Tibial artery (tissue), 4 donors: ENCODE data around the gene CHMP3.
"Not testable (repeated sequence)": the region's sequence is repeated elsewhere in the genome, so short reads cannot be mapped to it uniquely, and the experiment has no call there.

Experiments used
- DNase-seq, 2 donors: peaks; one replicate each; pipeline ENCODE4 v3.0.0-alpha.2; 2019
- H3K27ac ChIP-seq, 2 donors: fragments of 200-600 bp; sonication (generic) in 1 of 2; 1 replicate in 1 of 2; 2 replicates in 1 of 2; pipeline ENCODE4 v1.5.1; 2018 to 2019; ENCODE audit warnings: mild to moderate bottlenecking in 1 of 2
- H3K27me3 ChIP-seq, 2 donors: fragments of 200-600 bp; sonication (generic) in 1 of 2; one replicate each; pipeline versions ENCODE4 v1.5.1 to v1.6.0; 2016 to 2019
- H3K36me3 ChIP-seq, 3 donors: fragments of 200-600 bp; sonication (generic) in 2 of 3; one replicate each; pipeline ENCODE4 v1.5.1; 2016 to 2019; ENCODE audit warnings: mild to moderate bottlenecking in 2 of 3
- H3K4me1 ChIP-seq, 4 donors: fragments of 200-600 bp; sonication (generic) in 2 of 4; 1 replicate in 3 of 4; 2 replicates in 1 of 4; pipeline ENCODE4 v1.5.1; 2016 to 2019
- H3K4me3 ChIP-seq, 2 donors: fragments of 200-600 bp; sonication (generic) in 1 of 2; 1 replicate in 1 of 2; 2 replicates in 1 of 2; pipeline ENCODE4 v1.5.1; 2018 to 2019; ENCODE audit warnings: mild to moderate bottlenecking in 2 of 2
- H3K9me3 ChIP-seq, 3 donors: fragments of 200-600 bp; sonication (generic) in 1 of 3; one replicate each; pipeline ENCODE4 v1.5.1; 2016 to 2019
- intact Hi-C: fragments of 100-400 bp; cut with DNase I; formaldehyde crosslinking; loops from one replicate; pipeline ENCODE4 v1.15.0; 2023; ENCODE audit warnings: low total_unique reads
- TF ChIP-seq, protein P1 (sequence below), 2 experiments: fragments of 200-600 bp in 1 of 2; fragments of 450-650 bp in 1 of 2; IDR thresholded peaks; one replicate each; pipeline ENCODE4 v1.5.1; 2017 to 2019; ENCODE audit warnings: antibody characterized with exemption in 2 of 2, mild to moderate bottlenecking in 1 of 2, moderate library complexity in 1 of 2

Gene CHMP3

DNA sequence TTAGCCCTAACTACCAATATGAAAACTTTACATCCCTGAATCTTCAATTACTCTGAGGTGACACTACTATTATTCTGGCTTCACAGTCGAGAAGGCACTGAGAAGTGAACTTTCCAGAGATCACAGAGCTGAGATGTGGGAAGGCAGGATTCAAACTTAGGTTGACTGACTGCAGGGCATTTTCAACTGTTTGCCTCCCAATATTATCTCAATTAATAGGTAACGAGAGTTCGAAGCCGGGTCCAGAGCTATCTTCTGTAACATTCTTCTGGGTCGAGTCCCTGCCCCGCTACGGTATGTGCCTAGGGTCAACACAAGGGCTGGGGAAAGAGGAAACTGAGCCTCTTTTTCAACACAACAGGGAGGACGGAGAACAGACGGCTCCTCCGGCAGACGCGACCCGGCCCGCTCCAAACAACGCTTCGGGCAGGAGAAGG is 740 bp downstream of the CHMP3 start:
- Histone ChIP-seq H3K4me3 (peak overlapping the region; percentile 62 to 85), H3K27me3 (no peaks in the 10 kb centered on the region), H3K36me3 (no peaks in the 10 kb centered on the region), H3K4me1 (peaks cover 0 to 35% (median 16%) of the 10 kb centered on the region in 4 donors), H3K9me3 (no peaks in the 10 kb centered on the region), H3K27ac (peak overlapping the region; percentile 89 to 99)
- DNase-seq: no peak
- intact Hi-C loops: loop anchor here (2.0 kb wide), 1 partner anchor 60 kb away; the partner anchor contains the start of gene RNF103
- TF ChIP-seq, protein P1, sequence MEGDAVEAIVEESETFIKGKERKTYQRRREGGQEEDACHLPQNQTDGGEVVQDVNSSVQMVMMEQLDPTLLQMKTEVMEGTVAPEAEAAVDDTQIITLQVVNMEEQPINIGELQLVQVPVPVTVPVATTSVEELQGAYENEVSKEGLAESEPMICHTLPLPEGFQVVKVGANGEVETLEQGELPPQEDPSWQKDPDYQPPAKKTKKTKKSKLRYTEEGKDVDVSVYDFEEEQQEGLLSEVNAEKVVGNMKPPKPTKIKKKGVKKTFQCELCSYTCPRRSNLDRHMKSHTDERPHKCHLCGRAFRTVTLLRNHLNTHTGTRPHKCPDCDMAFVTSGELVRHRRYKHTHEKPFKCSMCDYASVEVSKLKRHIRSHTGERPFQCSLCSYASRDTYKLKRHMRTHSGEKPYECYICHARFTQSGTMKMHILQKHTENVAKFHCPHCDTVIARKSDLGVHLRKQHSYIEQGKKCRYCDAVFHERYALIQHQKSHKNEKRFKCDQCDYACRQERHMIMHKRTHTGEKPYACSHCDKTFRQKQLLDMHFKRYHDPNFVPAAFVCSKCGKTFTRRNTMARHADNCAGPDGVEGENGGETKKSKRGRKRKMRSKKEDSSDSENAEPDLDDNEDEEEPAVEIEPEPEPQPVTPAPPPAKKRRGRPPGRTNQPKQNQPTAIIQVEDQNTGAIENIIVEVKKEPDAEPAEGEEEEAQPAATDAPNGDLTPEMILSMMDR (IDR thresholded peaks at IDR 0.05): no peak

DNA sequence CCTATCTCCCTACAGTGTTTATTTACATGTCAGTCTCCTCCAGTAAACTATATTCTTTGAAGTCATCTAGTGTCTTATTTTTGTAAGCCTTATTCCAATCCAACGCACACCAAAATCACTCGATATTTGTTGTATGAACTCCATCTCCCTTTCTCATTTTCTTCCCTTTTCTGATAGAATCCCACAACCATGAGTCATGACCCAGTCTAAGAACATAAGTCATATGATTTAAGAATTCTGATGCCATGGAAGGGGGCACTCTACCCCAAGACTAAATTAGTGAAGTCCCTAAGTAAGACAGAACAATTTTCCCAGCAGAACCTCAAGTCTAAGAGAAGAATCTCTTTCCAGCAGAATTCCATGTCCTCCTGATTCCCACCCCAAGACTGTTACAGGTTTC is 5.4 kb downstream of the CHMP3 start:
- no peaks in the 10 kb centered on the region for H3K9me3 ChIP-seq
- peaks cover 0 to 35% (median 15%) of the 10 kb centered on the region in 4 donors for H3K4me1 ChIP-seq
- H3K36me3 ChIP-seq: no peaks in the 10 kb centered on the region
- H3K4me3 ChIP-seq: no peak overlapping the region
- H3K27me3 ChIP-seq: no peaks in the 10 kb centered on the region
- TF ChIP-seq, protein P1 (IDR thresholded peaks at IDR 0.05): no peak
- no peak overlapping the region for H3K27ac ChIP-seq
- DNase-seq: no peak
- intact Hi-C loops: no loop called here

DNA sequence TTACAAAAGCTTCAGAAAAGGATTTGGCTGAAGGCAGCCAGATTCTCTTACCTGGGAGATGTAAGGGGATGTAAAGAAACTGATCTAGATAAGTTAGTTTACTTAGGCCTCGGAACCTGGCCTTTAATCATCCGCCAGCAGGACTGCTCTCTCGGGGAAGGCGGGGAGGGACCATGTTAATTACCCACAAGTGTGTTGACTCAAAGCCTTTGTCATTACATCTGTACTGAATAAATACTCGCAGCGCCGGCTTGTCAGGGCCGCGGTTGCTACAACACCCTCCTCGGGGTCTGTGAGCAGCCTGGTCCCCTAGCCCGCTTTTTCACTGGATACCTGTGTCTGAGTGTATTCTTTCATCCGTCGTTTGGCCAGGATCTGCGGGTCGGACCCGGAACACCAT is 6.7 kb downstream of the CHMP3 start:
- TF ChIP-seq, protein P1 (IDR thresholded peaks at IDR 0.05): no peak
- no peak overlapping the region for H3K27ac ChIP-seq
- peaks cover 0 to 26% (median 6%) of the 10 kb centered on the region in 4 donors for H3K4me1 ChIP-seq

DNA sequence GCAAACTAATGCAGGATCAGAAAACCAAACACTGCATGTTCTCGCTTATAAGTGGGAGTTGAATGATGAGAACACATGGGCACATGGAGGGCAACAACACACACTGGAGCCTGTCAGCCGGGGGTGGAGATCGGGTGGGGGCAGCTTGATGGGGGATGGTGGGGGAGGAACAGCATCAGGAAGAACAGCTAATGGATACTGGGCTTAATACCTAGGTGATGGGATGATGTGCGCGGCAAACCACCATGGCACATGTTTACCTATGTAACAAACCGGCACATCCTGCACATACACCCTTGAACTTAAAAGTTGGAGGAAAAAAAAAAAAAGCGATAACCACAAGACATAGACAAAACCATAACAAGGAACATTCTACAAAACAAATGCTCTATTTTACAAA is 10.4 kb downstream of the CHMP3 start:
- no peak overlapping the region for H3K4me3 ChIP-seq
- intact Hi-C loops: no loop called here
- H3K4me1 ChIP-seq: peaks cover 0 to under 1% (median 0%) of the 10 kb centered on the region in 4 donors
- DNase-seq: no peak
- no peak overlapping the region for H3K27ac ChIP-seq
- H3K9me3 ChIP-seq: no peaks in the 10 kb centered on the region
- peaks cover 14 to 19% (median 18%) of the 10 kb centered on the region in 3 donors for H3K36me3 ChIP-seq
- TF ChIP-seq, protein P1 (IDR thresholded peaks at IDR 0.05): no peak
- no peaks in the 10 kb centered on the region for H3K27me3 ChIP-seq

More for the DNA sequence above, 6.7 kb downstream of the CHMP3 start:
- no peaks in the 10 kb centered on the region for H3K36me3 ChIP-seq
- no peak for DNase-seq
- no peak overlapping the region for H3K4me3 ChIP-seq
- no peaks in the 10 kb centered on the region for H3K9me3 ChIP-seq
- no peaks in the 10 kb centered on the region for H3K27me3 ChIP-seq
- intact Hi-C loops: no loop called here

DNA sequence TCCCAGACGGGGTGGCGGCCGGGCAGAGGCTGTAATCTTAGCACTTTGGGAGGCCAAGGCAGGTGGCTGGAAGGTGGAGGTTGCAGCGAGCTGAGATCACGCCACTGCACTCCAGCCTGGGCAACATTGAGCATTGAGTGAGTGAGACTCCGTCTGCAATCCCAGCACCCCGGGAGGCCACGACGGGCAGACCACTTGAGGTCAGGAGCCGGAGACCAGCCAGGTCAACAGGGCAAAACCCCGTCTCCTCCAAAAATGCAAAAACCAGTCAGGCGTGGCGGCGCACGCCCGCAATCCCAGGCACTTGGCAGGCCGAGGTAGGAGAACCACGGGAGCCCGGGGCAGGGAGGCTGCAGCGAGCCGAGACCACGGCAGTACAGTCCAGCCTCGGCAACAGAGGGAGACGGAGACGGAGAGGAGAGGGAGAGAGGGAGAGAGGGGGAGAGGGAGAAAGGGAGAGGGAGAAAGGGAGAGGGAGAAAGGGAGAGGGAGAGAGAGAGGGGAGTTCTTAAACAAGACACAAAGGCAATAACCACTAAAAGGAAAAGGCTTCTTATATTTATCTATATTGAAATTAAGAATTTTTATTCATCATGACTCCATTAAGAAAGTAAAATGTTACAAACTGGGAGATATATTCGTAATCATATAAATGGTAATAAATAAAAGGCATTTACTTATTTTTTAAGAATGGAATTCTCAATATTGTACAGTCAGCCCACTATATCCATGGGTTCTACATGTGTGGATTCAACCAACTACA is 13.1 kb downstream of the CHMP3 start:
- H3K27me3 ChIP-seq, H3K27ac ChIP-seq, H3K9me3 ChIP-seq, H3K4me3 ChIP-seq, H3K4me1 ChIP-seq, DNase-seq, intact Hi-C loops: not testable (repeated sequence)
- H3K36me3 ChIP-seq: peaks cover 18 to 33% (median 30%) of the 10 kb centered on the region in 3 donors

DNA sequence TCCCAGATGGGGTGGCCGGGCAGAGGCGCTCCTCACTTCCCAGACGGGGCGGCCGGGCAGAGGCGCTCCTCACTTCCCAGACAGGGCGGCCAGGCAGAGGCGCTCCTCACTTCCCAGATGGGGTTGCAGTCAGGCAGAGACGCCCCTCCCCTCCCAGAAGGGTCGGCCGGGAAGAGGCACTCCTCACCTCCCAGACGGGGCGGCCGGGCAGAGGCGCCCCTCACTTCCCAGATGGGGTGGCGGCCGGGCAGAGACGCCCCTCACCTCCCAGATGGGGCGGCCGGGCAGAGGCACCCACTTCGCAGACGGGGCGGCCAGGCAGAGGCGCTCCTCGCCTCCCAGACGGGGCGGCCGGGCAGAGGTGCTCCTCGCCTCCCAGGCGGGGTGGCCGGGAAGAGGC is 13.8 kb downstream of the CHMP3 start:
- H3K4me3 ChIP-seq, H3K9me3 ChIP-seq, H3K4me1 ChIP-seq, DNase-seq, H3K27me3 ChIP-seq, intact Hi-C loops, H3K27ac ChIP-seq: not testable (repeated sequence)
- H3K36me3 ChIP-seq: peaks cover 18 to 33% (median 30%) of the 10 kb centered on the region in 3 donors

DNA sequence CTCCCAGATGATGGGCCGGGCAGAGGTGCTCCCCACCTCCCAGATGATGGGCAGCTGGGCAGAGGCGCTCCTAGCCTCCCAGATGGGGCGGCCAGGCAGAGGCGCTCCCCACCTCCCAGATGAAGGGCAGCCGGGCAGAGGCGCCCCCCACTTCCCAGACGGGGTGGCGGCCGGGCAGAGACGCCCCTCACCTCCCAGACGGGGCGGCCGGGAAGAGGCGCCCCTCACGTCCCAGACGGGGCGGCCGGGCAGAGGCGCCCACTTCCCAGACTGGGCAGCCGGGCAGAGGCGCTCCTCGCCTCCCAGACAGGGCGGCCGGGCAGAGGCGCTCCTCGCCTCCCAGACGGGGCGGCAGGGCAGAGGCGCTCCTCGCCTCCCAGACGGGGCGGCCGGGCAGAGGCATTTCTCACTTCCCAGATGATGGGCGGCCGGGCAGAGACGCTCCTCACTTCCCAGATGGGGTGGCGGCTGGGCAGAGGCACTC is 14.3 kb downstream of the CHMP3 start:
- intact Hi-C loops, H3K27me3 ChIP-seq, H3K4me1 ChIP-seq, DNase-seq, H3K9me3 ChIP-seq, H3K4me3 ChIP-seq, H3K27ac ChIP-seq: not testable (repeated sequence)
- H3K36me3 ChIP-seq: peaks cover 18 to 33% (median 30%) of the 10 kb centered on the region in 3 donors

DNA sequence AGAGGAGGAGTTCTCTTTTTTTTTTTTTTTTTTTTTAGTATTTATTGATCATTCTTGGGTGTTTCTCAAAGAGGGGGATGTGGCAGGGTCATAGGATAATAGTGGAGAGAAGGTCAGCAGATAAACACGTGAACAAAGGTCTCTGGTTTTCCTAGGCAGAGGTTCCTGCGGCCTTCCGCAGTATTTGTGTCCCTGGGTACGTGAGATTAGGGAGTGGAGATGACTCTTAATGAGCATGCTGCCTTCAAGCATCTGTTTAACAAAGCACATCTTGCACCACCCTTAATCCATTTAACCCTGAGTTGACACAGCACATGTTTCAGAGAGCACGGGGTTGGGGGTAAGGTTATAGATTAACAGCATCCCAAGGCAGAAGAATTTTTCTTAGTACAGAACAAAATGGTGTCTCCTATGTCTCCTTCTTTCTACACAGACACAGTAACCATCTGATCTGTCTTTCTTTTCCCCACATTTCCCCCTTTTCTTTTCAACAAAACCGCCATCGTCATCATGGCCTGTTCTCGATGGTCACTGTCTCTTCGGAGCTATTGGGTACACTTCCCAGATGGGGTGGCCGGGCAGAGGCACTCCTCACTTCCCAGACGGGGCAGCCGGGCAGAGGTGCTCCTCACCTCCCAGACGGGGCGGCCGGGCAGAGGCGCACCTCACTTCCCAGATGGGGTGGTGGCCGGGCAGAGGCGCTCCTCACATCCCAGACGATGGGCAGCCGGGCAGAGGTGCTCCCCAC is 14.9 kb downstream of the CHMP3 start:
- H3K27ac ChIP-seq, H3K4me3 ChIP-seq, DNase-seq, H3K27me3 ChIP-seq, H3K4me1 ChIP-seq, H3K9me3 ChIP-seq, intact Hi-C loops: not testable (repeated sequence)
- peaks cover 18 to 33% (median 30%) of the 10 kb centered on the region in 3 donors for H3K36me3 ChIP-seq

DNA sequence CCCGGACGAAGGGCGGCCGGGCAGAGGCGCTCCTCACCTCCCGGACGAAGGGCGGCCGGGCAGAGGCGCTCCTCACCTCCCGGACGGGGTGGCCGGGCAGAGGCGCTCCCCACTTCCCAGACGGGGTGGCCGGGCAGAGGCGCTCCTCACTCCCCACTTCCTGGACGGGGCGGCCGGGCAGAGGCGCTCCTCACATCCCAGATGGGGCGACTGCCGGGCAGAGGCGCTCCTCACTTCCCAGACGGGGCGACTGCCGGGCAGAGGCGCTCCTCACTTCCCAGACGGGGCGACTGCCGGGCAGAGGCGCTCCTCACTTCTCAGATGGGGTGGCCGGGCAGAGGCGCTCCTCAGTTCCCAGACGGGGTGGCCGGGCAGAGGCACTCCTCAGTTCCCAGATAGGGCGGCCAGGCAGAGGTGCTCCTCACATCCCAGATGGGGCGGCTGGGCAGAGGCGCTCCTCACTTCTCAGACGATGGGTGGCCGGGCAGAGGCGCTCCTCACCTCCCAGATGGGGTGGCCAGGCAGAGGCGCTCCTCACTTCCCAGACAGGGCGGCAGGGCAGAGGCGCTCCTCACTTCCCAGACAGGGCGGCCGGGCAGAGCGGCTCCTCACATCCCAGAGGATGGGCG is 17.8 kb downstream of the CHMP3 start:
- H3K27me3 ChIP-seq, H3K4me1 ChIP-seq, H3K27ac ChIP-seq, H3K4me3 ChIP-seq, DNase-seq, H3K9me3 ChIP-seq, intact Hi-C loops: not testable (repeated sequence)
- peaks cover 18 to 33% (median 30%) of the 10 kb centered on the region in 3 donors for H3K36me3 ChIP-seq
